ENCODE data around the gene NRP1. TPM values are rescaled to one million over a fixed set of nuclear protein-coding genes. Genes with fewer than 3 reads are reported as not detected.

The NRP1 gene
- polyA plus RNA-seq, 5 donors = 119 to 173 (median 158) TPM

GRCh38 chr10:33190406-33190805, 144.1 kb downstream of the NRP1 start:
- no peak for DNase-seq

DNA sequence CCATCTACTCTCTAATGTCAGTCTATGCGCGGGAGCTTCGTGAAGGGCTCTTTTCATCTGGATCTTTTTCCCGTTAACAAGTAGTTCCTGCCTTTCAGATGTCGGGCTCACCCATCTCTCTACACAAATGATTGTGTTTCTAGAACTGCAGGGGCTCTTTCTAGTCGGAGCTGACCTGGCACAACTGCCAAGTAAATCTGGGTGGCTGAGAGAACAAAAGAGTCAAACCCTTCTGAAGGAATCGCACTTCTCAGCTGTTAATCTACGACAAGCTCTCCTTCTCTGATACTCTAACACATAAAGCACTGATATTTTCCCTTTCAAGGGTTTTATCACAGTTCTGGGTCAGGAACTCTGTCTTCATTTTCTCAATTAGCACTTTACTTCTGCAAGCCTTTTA, 144.7 kb downstream of the NRP1 start:
- DNase-seq = no peak

GRCh38 chr10:33189363-33189762, 145.1 kb downstream of the NRP1 start:
- DNase-seq = no peak

DNA sequence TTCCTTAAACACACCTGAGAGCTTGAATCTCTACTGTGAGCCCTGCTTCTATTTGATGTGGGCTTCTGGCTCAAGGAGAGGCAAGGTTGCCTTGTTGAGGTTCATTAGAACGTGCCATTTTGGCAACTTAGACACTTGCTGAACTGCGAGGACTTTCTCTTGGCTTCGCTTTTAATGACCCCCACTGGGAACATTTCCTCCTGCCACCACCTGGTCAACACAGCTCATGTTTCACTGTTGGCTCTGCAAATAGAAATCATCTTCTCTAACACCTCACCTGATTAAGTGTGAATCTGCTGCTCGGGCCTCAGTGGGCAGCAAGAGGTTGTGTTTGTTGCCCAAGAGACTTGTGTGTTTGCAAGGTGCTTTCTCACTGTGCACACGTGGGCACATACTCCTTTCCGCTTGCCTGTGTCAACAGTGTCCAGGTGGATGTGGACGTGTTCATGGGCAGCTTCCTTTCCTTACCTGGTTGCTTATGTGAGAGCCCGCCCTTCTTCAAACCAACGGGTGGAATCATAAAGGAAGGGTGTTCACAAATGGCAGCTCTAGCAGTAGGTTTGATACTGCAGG, 147.0 kb downstream of the NRP1 start:
- no peak for DNase-seq

DNA sequence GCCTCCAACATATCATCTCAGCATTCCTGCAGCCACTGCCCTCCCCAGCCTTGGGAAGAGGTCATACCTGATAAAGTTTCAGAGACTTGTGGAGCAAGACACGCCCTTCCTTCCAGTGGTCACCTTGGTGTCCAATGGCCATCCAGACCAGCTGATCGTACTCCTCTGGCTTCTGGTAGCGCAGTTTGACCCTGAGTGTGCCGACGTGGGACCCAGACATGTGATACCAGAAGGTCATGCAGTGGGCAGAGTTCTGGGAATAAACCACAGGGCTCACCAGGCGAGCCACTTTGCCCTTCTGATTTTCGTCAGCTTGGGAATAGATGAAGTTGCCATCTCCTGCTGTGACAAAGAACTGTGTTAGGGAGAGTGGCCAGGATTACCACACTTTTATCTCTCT, 148.3 kb downstream of the NRP1 start:
- DNase-seq = no peak

GRCh38 chr10:33183655-33184054, 150.8 kb downstream of the NRP1 start:
- DNase-seq = no peak

DNA sequence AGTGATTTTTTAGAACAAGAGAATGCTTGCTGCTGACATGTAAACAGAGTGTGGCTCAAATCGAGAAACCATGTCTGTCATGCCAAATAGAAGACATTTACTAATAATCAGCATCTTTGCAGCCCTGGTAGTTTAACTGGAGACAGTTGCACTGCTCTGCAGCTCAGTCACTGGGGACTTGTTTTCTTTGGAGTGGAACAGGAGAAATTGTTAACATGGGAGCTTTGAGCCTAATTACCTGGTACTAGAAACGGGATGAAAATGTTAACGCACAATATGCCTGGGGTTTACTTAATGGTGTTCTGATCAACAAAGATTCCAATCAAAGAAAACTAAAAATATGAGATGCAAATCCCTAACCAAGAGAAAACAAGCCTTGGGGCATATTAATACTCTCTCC, 153.5 kb downstream of the NRP1 start:
- DNase-seq = no peak

GRCh38 chr10:33180390-33180789, 154.1 kb downstream of the NRP1 start:
- no peak for DNase-seq

DNA sequence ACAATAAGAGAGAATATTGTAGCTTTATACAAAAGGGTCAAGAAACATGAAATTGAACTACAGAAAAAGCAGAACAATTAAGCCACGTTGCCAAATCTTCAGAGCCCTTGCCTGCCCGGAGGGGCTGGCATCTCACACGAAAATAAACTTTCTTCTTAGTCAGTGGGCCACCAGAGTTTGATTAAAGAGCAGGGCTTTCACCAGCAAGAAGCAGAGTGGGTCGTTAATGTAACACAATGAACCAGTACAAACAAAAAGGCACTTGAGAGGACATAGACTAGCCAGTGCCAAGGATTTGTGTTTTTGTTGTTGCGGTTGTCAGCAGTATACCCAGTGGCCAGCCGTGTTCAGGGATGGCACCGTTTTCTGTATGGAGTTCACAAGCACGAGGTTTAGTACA, 155.4 kb downstream of the NRP1 start:
- DNase-seq = no peak

GRCh38 chr10:33178026-33178755, 156.3 kb downstream of the NRP1 start:
- no peak for DNase-seq

DNA sequence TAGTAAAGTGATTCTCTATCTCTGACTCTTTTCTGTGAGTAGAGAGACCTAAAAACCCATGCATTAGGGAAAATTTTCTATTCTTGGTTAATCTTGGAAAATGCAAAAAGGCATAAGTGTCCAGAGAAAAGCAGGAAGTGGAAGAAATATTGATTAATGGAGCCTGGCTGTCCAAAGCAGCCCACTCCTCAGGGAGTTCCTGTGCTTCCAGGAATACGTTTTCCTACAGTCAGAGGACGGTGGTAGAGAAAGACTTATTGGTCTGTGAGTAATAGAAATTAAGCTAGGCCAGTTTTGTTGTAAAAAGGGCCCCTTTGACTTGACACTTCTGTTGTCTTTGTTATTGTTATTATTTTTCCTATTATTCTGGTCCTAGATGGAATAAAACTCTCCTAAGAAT, 157.8 kb downstream of the NRP1 start:
- DNase-seq = no peak

- no peak for DNase-seq
Observed at GRCh38 chr10:33174674-33175434, 159.6 kb downstream of the NRP1 start.

- DNase-seq = no peak
Observed at GRCh38 chr10:33165911-33166310, 168.6 kb downstream of the NRP1 start.

DNA sequence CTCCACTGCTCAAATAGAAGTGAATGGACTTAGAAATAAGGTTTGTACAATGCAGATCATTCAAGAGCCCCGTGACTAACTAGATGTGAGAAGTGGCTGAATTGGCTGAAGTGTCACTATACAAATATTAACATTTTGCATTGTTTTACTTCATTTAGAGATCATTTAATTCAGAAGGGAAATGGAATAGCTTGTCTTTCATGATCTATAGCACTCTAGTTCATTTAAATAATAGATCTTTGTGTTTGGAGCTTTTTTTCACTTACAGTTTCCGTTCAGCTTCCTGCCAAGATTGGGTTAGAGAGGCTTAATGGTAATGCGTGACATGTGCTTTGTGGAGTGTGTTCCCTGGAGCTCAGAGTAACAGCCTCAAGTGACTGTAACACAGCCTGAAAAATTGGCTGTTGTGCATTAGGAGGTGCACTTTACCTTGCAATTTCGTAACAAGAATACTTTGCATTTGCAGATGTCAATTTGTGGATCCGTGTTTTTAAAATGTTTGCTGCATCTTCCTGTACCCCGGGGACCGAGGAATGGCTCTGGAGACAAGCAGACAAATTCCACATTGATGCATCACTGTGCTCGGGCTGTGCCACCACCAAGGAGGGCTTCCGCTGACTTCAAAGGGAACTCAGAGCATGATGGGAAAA, 170.3 kb downstream of the NRP1 start:
- DNase-seq = peak in 1 of 2 donors; percentile 25

DNA sequence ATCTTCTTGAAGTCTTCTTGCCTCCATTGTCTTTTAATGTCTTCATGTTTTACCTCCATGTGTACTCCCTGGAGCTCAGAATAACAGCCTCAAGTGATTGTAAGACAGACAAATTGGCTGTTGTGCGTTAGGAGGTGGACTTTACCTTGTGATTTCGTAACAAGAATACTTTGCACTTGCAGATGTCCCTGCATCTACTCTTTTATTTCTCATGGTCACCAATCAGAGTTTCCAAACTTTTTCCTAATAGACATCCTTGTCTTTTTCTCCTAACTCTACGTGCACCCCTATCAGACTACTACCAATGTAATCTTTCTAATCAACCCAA, 172.3 kb downstream of the NRP1 start:
- no peak for DNase-seq

- DNase-seq = no peak
Observed at GRCh38 chr10:33161550-33162247, 172.8 kb downstream of the NRP1 start.

GRCh38 chr10:33160151-33160550, 174.3 kb downstream of the NRP1 start:
- DNase-seq = no peak

DNA sequence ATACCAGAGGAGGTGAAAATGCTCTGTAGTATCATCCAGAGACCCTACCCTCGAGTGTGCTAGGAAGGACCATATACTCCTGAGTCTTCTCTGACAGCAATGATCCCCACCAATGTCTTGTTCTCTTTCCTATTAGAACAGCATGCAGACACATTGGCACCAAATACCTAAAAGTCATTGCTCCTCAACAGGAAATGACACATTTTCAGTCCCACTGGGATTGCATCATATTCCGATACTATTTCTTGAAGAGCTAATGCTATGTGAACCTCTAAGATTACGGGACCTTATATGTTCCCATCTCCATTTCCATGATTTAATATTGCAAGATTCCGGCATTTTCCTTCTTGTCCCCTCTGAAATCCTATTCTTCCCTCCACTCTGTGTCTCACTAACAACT, 177.4 kb downstream of the NRP1 start:
- no peak for DNase-seq

DNA sequence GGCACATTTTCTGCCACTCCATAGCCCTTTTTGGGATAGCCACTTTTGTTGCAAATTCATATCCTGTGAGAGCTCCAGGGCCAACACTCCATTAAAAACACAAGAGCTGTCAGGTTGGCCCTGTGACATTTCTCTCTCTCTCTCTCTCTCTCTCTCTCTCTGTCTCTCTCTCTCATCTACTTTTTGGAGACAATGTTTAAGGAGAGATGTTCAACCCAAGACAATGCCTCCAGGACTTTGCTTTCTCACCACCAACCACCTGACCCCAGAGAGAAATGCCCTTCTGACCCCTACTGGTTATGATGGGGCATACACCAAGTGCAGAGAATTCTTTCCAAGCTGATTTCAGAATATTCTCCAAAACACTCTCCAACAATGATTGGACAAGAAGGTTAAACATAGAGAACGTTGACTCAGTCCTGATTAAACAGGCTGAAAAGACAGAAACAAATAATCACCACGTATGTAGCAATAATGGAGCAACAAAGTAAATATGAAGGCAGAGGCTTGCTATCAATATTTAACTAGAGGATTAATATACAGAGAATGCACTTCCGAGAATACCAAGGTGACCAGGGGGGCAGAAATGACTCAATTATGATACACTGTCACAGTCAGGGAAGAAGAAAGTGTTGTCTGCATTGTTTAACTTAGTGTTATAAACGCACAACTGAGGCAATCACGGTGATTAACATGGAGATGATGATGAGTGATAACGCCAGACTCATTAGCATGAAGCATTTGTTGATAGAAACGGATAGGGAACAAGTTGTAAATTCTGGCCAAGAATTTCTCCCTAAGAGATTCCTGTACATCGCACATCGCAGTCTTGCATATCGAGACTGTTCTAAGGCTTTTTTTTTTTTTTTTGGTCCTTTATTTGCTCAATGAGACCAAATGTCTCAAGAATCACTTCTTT, 178.5 kb downstream of the NRP1 start:
- DNase-seq = no peak

- DNase-seq = no peak
Observed at GRCh38 chr10:33154590-33154989, 179.9 kb downstream of the NRP1 start.

DNA sequence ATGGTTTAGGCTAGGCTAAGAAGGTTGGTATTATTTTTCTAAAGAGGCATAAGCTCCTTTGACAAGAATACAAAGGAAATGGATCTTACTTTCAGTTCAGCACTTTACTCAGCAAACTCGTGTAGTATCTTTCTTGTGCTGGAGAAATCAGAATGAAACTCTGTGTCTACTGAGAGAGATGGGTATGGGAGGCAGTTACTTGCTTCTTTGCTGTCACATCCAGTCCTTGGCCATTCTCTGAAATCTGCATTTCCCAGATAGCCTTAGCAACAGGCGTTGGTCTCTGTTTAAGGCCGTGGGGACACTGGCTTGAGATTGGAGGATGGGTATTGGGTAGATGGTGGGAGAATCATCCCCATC, 180.5 kb downstream of the NRP1 start:
- no peak for DNase-seq

Measured in right lung (tissue), 5 donors.